Measurements from ENCODE around the gene MLLT1.

MLLT1 gene

DNA sequence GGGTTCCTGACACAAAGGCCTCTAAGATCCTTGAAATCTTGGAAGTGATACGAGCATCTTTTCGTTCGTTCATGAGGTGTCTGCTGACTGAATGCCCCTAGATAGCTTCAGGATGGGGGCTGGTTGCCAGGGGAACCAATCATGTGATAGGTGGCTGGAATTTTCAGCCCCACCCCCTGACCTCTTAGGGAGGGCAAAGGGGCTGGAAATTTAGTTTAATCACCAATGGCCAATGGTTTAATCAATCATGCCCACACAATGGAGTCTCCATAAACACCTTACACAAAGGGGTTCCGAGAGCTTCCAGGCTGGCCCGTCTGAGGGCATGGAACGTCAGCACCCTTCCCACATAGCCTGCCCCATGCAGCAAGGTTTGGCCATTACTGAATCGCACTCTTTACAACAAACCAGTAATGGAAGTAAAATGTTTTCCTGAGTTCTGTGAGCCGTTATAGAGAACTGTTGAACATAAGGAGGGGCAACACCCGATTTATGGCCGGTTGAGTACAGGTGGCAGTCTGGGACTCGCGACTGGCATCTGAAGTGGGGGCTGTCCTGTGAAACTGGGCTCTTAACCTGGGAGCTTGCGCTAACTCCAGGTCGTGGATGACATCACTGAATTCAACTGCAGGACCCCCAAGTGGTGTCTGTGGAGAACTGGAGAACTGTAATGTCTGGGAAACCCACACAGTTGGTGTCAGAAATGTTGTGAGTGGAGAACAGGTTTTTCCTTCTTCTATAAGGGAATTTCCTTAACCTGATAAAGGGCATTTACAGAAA is 25.6 kb downstream of the MLLT1 start:
- no peak for DNase-seq

DNA sequence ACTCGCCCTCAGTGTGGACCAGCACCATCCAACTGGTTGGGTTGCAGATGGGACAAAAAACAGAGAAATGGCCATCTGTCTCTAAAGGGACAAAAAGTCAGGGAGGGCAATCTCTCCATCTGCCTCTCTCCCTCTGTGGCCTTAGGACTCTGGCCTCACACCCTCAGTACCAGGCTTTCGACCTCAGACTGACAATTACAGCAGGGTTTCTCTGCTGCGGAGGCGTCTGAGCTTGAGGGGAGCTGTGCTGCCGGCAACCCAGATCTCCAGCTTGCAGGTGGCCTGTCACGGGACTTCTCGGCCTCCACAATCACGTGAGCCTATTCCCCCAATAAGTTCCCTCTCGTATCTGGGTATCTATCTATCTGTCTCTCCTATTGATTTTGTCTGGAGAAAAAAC is 27.7 kb downstream of the MLLT1 start:
- DNase-seq: no peak

DNA sequence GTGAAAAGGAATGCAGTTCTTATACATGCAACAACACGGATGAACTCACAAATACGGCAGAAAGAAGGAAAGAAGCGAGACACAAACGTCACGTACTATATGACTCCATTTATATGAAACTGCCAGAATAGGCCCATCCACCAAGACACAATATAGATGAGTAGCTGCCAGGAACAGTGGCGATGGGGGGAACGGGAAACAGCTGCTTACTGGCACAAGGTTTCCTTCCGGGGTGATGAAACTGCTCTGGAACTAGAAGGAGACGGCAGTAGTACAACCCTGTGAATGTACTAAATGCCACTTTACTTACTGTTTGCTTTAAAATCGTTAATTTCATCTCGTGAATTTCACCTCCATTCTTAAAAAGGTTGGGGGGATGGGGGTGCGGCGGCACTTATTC is 28.9 kb downstream of the MLLT1 start:
- DNase-seq: no peak

DNA sequence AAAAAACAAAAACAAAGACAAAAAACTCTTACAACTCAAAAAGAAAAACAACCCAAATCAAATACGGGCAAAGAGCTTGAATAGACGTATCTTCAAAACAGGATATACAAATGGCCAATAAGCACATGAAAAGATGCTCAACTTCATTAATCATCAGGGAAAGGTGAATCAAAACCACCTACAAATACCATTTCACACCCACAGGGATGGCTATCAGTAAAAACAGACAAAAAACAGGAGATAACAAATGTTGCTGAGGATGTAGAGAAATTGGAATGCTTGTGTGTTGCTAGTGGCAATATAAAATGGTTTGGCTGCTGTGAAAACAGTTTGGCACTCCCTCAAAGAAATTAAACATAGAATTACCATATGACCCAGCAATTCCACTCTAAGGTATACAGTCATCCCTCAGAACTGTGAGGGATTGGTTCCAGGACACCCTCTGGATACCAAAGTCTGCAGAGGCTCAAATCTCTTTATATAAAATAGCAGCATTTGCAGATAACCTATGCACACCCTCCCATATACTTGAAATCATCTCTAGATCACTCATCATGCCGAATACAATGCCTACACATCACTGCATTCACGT is 29.7 kb downstream of the MLLT1 start:
- DNase-seq: no peak

DNA sequence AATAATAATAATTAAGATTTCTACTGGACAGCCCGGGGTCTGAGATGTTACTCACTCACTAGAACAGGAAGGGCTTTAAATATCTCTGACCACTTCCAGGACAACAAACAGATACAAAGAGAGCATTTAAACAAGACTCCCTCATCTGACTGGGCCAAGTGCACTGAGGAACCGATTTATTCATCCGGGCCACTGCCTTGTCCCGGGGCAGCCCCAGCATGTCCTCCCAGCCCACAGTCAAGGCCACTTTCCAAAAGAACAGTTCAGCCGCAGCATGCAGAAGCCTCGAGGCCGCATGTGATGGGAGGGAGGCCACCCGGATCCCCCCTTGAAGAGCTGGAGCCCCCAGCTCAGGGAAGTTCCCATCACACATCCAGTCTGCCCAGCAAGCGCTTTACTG is 30.5 kb downstream of the MLLT1 start:
- DNase-seq: no peak

DNA sequence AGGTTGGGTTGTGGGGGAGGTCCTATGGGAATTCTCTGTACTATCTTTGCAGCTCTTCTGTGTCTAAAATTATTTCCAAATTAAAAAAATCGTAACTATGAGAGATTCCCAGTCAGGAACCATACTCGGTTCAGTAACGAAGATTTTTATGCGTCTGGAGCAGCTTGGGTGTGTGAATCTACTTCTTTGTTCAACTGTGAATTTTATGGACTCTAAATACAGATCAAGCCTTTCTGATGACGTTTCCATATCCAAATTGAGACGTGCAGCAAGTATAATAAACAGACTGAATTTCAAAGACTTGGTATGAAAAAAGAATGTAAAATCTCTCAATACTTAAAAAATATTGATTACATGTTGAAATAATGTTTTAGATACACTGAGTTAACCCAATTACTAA is 30.9 kb downstream of the MLLT1 start:
- no peak for DNase-seq

DNA sequence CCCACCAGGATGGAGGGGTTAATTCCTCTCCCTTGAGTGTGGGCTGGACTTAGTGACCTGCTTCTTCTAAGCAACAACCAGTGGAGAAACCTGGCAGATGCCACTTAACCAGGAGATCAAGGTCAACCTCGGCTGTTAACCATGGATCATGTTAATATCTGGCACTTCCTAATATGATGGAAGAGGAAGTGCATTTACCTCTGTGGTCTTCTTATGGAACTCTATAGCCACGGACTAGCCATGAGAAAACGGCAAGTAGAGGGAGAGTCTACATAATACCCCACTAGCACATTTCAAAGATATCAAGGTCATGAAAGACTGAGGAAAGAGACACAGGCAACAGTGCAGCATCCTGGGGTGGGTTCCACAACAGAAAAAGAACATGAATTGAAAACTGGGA is 31.4 kb downstream of the MLLT1 start:
- no peak for DNase-seq

DNA sequence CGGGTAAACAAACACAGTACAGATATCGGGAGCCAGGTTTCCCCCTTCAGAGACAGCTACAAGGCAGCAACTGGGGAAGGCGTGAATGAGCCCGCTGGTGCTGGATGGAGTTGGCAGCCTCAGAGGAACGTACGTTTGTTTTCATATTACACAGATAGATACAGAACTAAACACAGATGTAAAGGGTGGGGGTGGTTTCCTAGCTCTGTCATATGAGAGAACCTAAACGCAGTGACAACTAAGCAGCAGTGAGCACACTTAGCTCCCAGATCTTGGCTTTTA is 32.8 kb downstream of the MLLT1 start:
- DNase-seq: no peak

DNA sequence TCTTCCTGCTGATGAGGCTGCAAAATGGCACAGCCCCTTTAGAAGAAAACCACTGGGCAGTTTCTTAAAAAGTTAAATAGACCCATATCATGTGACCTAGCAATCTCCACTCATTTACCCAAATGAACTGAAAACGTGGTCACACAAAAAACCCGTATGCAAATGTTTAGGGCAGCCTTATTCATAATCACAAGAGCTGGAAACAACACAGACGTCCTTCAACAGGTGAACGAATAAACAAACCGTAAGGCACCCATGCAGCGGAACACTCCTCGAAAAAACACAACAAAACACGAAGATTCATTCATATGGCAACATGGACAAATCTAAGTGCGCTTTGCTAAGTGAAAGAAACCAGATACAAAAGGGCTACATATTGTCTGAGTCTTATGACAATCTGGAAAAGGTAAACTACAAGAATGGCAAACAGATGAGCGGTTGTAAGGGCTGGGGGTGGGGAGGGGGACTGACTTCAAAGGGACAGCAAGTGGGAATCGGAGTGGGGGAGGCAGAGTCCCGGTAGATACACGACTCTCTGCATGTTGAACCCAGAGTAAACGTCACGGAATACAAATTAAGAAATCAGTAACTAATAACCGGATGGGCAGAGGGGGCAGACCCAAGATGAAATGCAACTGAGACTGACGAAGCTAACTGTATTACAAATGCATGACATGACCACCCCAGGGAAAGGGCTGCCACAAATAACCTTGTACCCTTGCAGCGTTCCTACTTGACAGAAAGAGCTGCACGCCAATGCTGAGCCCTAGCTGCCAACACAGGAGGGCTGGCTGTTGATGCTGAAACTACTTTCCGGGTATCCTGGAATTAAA is 33.4 kb downstream of the MLLT1 start:
- DNase-seq: no peak

DNA sequence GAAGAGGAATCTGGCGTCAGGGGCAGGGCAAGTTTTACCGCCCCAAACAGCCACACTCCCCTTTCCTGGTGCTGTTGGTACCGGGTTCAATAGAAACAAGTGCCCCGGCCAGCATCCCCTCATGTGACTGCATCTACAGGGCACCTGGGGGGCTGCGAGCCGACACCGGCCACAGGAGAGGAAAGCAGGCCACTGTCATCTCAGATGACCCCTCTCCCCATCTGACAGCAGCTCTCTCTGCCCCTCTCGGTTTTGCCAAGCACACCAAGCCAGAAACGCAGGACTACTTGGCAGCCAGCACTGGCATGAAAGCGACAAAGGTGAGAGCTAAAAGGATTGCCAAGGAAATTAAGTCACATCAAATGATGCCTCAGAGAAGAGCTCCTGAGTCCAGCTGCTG is 37.1 kb downstream of the MLLT1 start:
- DNase-seq: no peak

DNA sequence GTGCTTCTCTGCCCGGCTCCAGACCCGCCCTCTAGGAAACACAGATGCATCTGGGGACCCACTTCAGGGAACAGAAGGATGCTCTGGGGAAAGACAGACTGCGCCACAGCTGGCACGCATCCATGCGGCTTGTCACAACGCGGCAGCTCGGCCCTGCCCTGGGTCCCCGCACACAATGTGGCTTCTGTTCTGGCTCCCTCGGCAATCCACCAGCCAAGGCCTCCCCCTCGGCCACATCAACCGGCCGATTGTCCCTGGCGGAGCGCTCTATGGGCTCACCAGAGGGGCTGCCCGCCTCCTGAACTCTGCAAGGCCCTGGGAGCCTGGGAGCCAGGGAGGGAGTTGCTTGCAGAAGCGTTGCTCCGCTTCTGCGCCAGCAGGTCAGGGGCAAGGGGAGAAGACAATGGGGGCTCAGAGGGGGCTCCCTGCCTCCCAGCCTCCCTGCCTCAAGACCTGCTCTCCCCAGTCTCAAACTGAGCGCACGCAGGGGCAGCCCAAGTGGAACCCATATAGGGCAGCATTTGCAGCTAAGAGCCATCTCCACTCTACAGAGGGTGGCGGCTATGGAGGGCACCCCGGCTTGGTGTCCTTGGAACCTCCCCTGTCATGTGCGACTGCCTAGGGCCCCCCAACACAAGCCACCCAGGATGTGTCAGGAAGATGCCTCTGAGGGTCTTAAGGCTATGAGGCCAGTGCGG is 37.9 kb downstream of the MLLT1 start:
- no peak for DNase-seq

DNA sequence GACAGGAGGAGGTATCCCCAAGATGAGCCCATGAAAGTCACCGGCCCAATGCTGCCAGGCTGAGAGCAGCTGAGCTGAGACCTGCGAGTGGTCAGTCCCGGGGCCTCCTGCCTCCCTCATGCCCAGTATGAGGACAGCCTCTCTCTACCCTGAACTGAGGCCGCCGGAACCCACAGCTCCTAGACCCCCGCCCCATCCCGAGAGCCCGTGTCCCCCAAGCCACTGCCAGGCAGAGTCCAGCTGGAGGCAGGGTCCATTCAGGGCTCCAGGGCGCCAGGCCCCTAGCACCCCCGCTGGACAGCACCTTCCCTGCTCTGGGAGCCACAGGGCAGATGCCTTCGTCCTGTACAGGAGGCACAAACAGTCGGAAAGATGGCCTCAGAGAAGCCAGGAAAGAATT is 38.7 kb downstream of the MLLT1 start:
- DNase-seq: no peak

DNA sequence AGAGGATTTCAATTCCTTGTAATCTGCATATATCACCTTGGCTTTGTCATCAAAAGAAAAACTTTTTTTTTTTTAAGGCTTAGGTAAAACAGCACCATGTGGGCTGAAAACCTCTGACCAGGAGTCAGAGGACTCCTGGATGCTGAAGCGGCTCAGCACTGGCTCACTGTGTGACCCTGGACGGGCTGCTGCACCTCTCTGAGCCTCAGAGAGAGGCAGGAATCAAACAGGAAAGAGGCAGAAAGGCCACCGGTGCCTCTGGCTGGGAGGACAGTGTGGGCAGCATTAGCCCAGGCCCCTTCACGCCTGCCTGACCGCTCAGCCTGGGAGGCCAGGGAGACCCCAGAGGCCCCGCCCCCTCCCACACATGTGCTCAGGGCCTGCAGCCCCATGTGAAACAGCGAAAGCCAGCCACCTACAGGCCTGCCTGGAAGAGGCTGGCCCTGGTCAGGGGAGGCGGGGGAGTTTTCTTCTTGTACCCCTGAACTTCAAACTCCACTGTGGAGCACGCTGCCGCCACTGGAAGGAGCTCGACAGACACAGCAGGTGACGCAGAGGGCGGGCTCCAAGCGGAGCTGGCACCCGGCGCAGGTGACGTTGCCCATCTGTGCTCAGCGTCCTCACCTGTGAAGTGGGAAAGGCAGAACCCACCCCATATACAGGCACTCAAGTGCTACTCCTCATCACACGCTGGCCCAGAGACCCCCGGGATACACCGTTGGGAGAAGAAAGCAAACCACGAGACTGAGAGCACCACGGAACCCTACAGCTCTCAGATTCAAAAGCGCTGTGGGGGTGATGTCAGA is 39.7 kb downstream of the MLLT1 start:
- no peak for DNase-seq

DNA sequence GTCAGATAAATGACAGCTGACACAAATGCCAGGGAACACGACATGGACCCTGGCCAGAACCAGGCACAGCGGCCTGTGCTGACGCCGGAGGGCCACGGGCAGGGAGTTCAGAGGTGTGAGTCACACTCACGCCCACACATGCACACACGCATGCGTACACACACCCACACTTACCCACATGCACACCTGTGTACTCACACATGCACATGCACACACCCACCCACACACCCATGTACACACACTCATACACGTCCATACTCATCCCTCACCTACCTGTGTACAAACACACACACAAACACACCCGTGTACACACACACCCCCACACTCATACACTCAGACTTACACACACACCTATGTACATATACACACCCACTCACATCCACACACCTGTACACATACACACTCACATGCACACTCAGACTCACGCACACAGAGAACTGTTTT is 40.4 kb downstream of the MLLT1 start:
- DNase-seq: no peak

DNA sequence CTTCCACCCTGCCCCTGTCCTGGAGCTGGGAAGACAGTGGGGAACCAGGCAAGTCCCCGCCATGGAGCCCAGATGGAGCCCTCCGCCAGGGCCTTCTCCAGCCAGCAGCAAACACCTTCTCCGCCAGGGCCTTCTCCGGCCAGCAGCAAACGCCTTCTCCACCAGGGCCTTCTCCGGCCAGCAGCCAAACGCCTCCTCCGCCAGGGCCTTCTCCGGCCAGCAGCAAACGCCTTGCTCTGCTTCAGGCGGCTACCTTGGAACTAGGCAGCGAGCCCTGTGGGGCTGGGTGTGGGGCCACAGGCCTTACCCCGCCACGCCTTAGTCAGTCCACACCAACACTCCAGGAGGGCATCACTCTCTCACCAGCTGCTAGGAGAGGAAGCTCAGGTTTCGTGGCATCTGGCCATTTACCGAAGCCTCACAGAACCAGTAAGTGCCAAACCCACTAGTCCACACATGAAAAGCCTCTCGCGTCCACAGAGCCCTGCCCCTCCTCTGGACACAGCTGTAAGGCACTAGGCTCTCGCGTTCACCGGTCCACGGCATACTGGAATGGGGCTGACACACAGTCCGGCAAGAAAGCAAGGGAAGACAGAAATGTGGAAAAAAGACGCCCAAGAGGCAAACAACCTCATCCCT is 41.0 kb downstream of the MLLT1 start:
- no peak for DNase-seq

DNA sequence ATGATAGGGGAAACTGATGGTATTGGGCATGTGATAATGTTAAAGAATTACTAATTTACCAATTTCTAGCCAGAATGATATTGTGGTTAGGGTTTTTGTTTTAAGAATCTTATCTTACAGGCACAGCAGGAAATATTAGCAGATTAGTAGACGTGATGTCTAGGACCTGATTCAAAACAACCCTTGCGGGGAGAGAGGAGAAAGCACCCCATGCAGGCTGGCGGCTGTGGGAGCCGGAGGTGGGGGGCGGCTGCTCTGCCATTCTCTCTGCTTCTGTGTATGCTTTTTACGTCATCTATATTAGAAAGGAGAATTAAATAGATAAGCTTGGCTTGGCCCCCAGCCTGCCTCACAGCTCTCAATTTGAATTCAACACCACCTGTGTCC is 41.5 kb downstream of the MLLT1 start:
- no peak for DNase-seq

DNA sequence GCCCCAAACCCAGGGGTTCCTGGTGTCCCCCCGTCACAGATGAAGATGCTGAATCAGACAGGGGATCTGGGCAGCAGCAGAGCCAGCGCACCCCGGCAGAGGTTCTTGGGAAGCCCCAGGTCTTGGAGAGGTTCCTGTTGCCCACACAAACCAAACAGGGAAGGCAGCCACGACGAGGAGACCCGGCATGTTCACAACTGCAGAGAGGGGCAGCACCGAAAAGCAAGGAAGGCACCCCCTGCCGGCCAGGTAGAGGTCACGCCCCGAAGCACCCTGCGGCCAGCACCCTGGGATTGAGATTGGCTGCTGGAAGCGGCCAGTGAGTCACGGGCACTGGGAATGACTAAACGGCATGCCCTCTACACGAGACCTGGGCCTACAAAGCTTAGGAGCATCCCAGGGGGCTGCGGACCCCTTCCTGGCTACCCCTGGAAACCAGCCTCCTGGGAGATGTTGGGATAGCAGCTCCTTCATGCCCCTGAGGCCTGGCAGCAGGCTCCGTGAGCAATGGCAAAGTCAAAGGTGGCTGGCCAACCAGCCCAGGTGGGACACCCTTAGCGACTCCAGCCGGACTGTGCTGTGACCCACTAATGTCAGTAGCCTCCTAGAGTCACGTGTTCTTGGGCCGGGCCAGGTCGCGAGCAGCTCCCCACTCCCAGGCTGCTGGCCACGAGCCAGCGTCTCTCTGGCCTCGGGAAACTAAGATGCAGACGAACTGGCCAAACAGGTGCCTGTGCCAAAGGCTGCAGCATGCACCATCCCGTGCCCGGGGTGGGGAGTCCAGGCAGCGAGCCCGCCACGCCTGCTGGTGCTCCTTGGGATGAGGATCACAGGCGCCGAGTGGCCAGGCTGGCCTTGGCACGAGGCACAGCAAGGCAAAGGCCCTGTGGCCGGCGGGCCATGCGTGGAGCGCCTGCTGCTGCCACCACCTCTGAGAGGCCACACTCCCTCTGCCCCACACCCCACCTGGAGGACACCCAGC is 43.2 kb downstream of the MLLT1 start:
- no peak for DNase-seq

DNA sequence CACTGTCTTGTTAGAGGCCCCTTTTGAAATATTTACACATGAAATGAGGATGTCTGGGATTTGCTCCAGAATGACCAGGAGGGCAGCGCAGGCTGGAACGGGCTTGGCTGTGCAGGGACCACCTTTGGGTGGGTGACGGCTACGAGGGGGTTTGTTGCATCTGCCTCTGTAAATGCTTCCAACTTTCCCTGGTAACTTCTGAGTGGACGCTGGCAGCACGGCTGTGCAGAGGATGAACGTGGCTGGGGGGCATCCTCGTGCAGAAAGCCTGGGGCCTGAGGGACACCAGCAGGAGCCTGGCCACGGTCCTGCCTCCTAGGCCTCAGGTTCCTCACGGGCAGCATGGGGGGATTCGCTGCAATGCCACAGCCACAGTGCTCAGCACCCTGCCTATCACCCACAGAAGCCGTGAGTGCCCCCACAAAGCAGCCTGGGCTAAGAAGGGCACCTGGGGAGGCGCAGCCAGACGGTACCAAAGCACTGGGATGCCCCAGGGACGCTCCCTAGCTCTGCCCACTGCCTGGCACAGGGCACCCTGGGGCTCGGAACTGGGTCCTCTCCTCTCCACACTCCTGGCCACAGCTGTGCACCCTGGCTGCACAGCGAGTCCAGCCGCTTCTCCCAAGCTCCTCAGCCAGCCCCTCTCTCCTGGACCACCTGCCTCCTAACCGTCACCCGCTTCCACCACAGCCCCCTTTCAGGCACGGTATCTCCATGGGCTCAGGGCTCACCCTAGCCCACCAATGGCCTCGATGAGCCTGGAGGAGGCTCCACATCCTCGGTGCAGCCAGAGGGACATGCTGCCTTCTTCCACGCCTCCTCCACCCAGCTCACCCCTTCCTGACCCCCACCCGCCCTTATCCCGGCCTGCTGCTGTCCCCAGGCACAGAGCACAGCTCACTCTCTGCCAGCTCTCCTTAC is 44.5 kb downstream of the MLLT1 start:
- DNase-seq: no peak

DNA sequence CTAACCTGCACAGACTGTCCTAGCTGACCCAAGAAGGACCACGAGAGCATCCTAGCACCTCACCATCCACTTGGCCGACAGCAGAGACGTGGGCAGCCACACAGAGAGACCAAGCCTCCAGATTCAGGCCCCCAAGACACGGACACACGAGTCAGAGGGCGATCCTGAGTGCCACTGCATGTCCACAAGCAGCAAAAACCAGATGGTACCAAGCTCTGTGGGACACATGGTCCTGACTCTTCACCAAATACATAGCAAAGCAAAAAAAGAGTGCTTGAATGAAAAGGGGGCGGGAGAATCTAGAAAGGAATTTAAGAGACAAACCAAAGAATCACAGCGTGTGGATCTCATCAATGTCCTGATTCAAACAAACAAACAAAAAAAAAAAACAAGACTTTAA is 45.2 kb downstream of the MLLT1 start:
- no peak for DNase-seq
